Spleen (tissue), 11 donors: ENCODE data around the gene OR52I1. TPM values are rescaled to one million over a fixed set of nuclear protein-coding genes. Genes with fewer than 3 reads are reported as not detected.

Experiments
- DNase-seq: peaks from one replicate; pipeline ENCODE4 v3.0.0-alpha.2; 2020
- H3K27ac ChIP-seq, 8 donors: fragments of 200-600 bp; sonication (generic) in 7 of 8; 1 replicate in 4 of 8; 2 replicates in 4 of 8; pipeline versions ENCODE4 v1.5.0 to v1.8.0; 2016 to 2021; ENCODE audit warnings: inconsistent platforms in 4 of 8, mild to moderate bottlenecking in 4 of 8, moderate library complexity in 1 of 8
- H3K27me3 ChIP-seq, 7 donors: fragments of 200-600 bp; sonication (generic) in 6 of 7; replicated peaks in 1 of 7; 1 replicate in 4 of 7; 2 replicates in 3 of 7; pipeline versions ENCODE4 v1.5.0 to v1.8.0; 2016 to 2021; ENCODE audit warnings: inconsistent platforms in 3 of 7, mild to moderate bottlenecking in 1 of 7
- H3K36me3 ChIP-seq, 6 donors: fragments of 200-600 bp; sonication (generic) in 5 of 6; 1 replicate in 4 of 6; 2 replicates in 2 of 6; pipeline versions ENCODE4 v1.5.0 to v1.8.0; 2016 to 2021; ENCODE audit warnings: inconsistent platforms in 2 of 6
- H3K4me1 ChIP-seq, 6 donors: fragments of 200-600 bp; sonication (generic) in 5 of 6; 1 replicate in 3 of 6; 2 replicates in 3 of 6; pipeline versions ENCODE4 v1.5.0 to v1.8.0; 2016 to 2021; ENCODE audit warnings: inconsistent platforms in 3 of 6
- H3K4me3 ChIP-seq, 8 donors: fragments of 200-600 bp; sonication (generic) in 7 of 8; 1 replicate in 4 of 8; 2 replicates in 4 of 8; pipeline versions ENCODE4 v1.5.0 to v1.8.0; 2016 to 2021; ENCODE audit warnings: inconsistent platforms in 4 of 8, mild to moderate bottlenecking in 4 of 8, moderate library complexity in 2 of 8
- H3K9me3 ChIP-seq, 8 donors: fragments of 200-600 bp; sonication (generic) in 7 of 8; 1 replicate in 4 of 8; 2 replicates in 4 of 8; pipeline versions ENCODE4 v1.5.0 to v1.8.0; 2016 to 2021; ENCODE audit warnings: inconsistent platforms in 4 of 8
- POLR2A ChIP-seq, 3 donors: fragments of 450-650 bp; IDR thresholded peaks; one replicate each; pipeline ENCODE4 v1.5.1; 2017; ENCODE audit warnings: antibody characterized with exemption in 3 of 3, mild to moderate bottlenecking in 1 of 3
- POLR2AphosphoS5 ChIP-seq, 3 donors: sonication (generic); formaldehyde crosslinking; IDR thresholded peaks; one replicate each; pipeline ENCODE4 v1.5.1; 2017; ENCODE audit warnings: antibody characterized with exemption in 3 of 3
- WGBS, 5 donors: extraction: QIAGEN DNeasy Blood & Tissue Kit in 3 of 5; methylation state at CpG; one replicate each; pipeline versions ENCODE4 v1.1.5 to v1.1.7; 2013 to 2018; 5-methylcytosine and 5-hydroxymethylcytosine counted together
- intact Hi-C: fragments of 100-400 bp; cut with DNase I; formaldehyde crosslinking; loops from one replicate; pipeline ENCODE4 v1.15.0; 2023; ENCODE audit warnings: low total_unique reads
- polyA plus RNA-seq, 3 donors: library from polyadenylated mRNA; stranded (reverse); fragments of 200-250 nt; gene quantifications; one replicate each; pipeline ENCODE4 v1.2.1, GENCODE V29; 2013
- total RNA-seq, 7 donors: library from RNA; depleted of rRNA in 3 of 7; stranded (reverse); fragments of >200 nt in 3 of 7; fragmentation: NEBNext Ultra II Directional in 4 of 7; extraction: Animal tissue kit (Norgen Biotek cat#: 25700) in 4 of 7; gene quantifications; one replicate each; pipeline versions ENCODE4 v1.1.0 to v1.2.1, GENCODE V29; 2016 to 2021
- TF ChIP-seq, protein P1 (sequence below), 11 experiments: fragments of 200-600 bp in 7 of 11; fragments of 450-650 bp in 4 of 11; sonication (generic) in 4 of 11; IDR thresholded peaks in 8 of 11; conservative IDR thresholded peaks in 3 of 11; 1 replicate in 7 of 11; 2 replicates in 4 of 11; pipeline versions ENCODE4 v1.4.0 to v1.8.0; 2016 to 2021; ENCODE audit warnings: antibody characterized with exemption in 11 of 11, inconsistent platforms in 4 of 11, mild to moderate bottlenecking in 1 of 11
- donor health status: healthy with polysubstance abuse.
- donor health status: DM: no; HTN: no; CAD: no; lungs with moderate emphysema.
- donor health status: DM: no; HTN: no; CAD: no.
- donor health status: Bipolar disorder and iron deficiency.
- donor health status: healthy.
- donor health status: DM: no; HTN: no; CAD: no.
- donor health status: DM: yes; HTN: yes; CAD: no.

The OR52I1 gene
- total and polyA plus RNA-seq, 10 donors: not detected

DNA sequence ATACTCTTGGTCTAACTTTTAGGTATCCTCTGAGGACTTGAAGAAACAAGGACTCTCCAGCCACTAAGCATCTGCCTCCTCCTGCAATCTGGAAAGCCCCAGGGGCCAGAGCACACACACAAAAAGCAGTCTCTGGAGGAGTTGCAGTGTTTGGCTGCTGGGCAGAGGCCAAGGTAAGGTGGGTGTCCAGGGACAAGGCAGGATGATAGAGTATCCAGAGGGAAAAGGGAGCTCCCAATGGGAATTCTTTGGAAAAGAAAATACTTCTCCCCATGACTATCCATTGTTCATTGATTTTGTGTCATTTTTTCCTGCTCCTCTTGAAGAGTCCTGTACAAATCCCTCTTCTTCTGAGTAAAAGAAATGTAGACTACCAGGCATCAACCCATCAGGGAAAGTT, 12.4 kb upstream of the OR52I1 start, which contains the start of gene OR52I2:
Gene OR52I2 (plus strand): TSS at position 301 of the 400 bp plus-strand sequence.
- H3K36me3 ChIP-seq: no peaks in the 10 kb centered on the region
- intact Hi-C loops: no loop called here

DNA sequence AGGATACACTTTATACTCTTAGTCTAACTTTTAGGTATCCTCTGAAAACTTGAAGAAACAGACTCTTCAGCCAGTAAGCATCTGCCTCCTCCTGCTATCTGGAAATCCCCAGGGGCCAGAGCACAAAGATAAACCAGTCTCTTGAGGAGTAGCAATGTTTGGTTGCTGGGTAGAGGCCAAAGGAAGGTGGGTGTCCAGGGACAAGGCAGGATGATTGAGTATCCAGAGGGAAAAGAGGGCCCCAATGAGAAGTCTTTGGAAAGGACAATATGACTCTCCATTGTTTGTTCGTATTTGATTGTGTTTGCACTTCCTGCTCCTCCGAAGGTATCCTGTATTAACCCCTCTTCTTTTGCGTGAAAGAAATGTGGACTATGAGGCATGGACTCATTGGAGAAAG, 4.8 kb upstream of the OR52I1 start:
- Histone ChIP-seq H3K4me1 (no peaks in the 10 kb centered on the region), H3K4me3 (no peak overlapping the region), H3K9me3 (no peaks in the 10 kb centered on the region), H3K27me3 (peaks cover 0 to 9% (median 0%) of the 10 kb centered on the region in 7 donors), H3K36me3 (no peaks in the 10 kb centered on the region), H3K27ac (no peak overlapping the region)
- TF ChIP-seq, protein P1, sequence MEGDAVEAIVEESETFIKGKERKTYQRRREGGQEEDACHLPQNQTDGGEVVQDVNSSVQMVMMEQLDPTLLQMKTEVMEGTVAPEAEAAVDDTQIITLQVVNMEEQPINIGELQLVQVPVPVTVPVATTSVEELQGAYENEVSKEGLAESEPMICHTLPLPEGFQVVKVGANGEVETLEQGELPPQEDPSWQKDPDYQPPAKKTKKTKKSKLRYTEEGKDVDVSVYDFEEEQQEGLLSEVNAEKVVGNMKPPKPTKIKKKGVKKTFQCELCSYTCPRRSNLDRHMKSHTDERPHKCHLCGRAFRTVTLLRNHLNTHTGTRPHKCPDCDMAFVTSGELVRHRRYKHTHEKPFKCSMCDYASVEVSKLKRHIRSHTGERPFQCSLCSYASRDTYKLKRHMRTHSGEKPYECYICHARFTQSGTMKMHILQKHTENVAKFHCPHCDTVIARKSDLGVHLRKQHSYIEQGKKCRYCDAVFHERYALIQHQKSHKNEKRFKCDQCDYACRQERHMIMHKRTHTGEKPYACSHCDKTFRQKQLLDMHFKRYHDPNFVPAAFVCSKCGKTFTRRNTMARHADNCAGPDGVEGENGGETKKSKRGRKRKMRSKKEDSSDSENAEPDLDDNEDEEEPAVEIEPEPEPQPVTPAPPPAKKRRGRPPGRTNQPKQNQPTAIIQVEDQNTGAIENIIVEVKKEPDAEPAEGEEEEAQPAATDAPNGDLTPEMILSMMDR (IDR thresholded peaks at IDR 0.05 in 8 of 11, conservative IDR thresholded peaks at IDR 0.05 in 3 of 11): no peak
- TF ChIP-seq POLR2A (IDR thresholded peaks at IDR 0.05) (no peak), POLR2AphosphoS5 (IDR thresholded peaks at IDR 0.05) (no peak)
- 48 to 79% (median 71%) methylated on average over 3 of the region's 3 CpGs for WGBS, 5 donors
- DNase-seq: no peak
- intact Hi-C loops: no loop called here

More for the DNA sequence above, 12.4 kb upstream of the OR52I1 start, which contains the start of gene OR52I2:
- TF ChIP-seq POLR2A (IDR thresholded peaks at IDR 0.05): no peak
- TF ChIP-seq, protein P1 (IDR thresholded peaks at IDR 0.05 in 8 of 11, conservative IDR thresholded peaks at IDR 0.05 in 3 of 11): no peak
- TF ChIP-seq POLR2AphosphoS5 (IDR thresholded peaks at IDR 0.05): no peak
- H3K4me1 ChIP-seq: no peaks in the 10 kb centered on the region
- no peaks in the 10 kb centered on the region for H3K9me3 ChIP-seq
- no peak within 1 kb of the TSS for H3K4me3 ChIP-seq
- peaks cover 0 to 49% (median 0%) of the 10 kb centered on the region in 7 donors for H3K27me3 ChIP-seq
- no peak within 1 kb of the TSS for H3K27ac ChIP-seq
- DNase-seq: no peak

GRCh38 chr11:4605057-4605456, 11.2 kb downstream of the OR52I1 start:
- no peak for DNase-seq
- no peak overlapping the region for H3K27ac ChIP-seq
- WGBS, 5 donors: 88 to 97% (median 95%) methylated on average over 4 of the region's 4 CpGs
- peaks cover 8 to 37% (median 23%) of the 10 kb centered on the region in 6 donors for H3K4me1 ChIP-seq
- intact Hi-C loops: no loop called here
- TF ChIP-seq POLR2A (IDR thresholded peaks at IDR 0.05) (no peak), POLR2AphosphoS5 (IDR thresholded peaks at IDR 0.05) (no peak)
- TF ChIP-seq, protein P1 (IDR thresholded peaks at IDR 0.05 in 8 of 11, conservative IDR thresholded peaks at IDR 0.05 in 3 of 11): no peak
- H3K27me3 ChIP-seq: no peaks in the 10 kb centered on the region
- H3K9me3 ChIP-seq: no peaks in the 10 kb centered on the region
- H3K36me3 ChIP-seq: peaks cover 7 to 54% (median 45%) of the 10 kb centered on the region in 6 donors
- no peak overlapping the region for H3K4me3 ChIP-seq

DNA sequence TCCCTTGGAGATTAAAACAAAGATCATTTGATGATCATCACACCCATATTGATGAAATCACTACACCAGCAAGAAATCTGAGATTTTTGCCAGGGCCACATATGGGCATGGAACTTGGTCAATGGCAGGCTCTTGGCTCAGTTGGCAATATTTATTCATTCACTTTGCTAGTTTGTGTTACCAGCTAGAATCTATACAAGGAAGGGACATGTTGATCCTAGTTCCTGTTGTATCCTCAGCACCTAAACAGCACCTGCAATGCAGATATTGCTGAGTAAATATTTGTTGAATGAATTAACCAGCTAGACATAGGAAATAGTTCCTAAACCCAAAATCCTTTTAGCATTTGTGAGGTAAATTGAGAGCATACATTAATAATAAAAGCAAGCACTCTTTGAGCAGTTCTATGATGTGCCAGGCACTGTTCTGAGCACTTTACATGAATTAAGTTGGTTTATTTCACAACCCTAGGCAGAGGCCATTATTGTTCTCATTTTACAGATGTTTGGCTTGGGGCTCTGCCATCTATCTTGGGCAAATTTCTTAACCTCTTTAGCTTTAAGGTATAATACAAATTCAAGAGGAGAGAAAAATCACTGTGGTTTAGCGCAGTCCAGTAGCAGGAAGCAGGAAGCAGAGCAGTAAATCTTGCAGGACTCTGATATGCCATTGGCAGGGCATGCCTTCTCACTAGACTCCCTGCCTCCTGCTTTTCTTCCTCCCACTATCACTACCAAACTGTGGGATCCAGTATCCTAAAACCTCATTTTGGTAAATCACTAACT, 12.6 kb downstream of the OR52I1 start:
- peak overlapping the region in 4 of 8 donors; percentile 60 to 83 (median 73) for H3K4me3 ChIP-seq
- H3K27me3 ChIP-seq: no peaks in the 10 kb centered on the region
- 19 to 43% (median 41%) methylated on average over 1 of the region's 1 CpG for WGBS, 5 donors
- no peaks in the 10 kb centered on the region for H3K9me3 ChIP-seq
- H3K4me1 ChIP-seq: peaks cover 8 to 45% (median 26%) of the 10 kb centered on the region in 6 donors
- intact Hi-C loops: no loop called here
- no peak for DNase-seq
- H3K27ac ChIP-seq: peak overlapping the region in 1 of 8 donors; percentile 92
- TF ChIP-seq POLR2A (IDR thresholded peaks at IDR 0.05) (no peak), POLR2AphosphoS5 (IDR thresholded peaks at IDR 0.05) (no peak)
- TF ChIP-seq, protein P1 (IDR thresholded peaks at IDR 0.05 in 8 of 11, conservative IDR thresholded peaks at IDR 0.05 in 3 of 11): no peak
- H3K36me3 ChIP-seq: peaks cover 4 to 41% (median 31%) of the 10 kb centered on the region in 6 donors
